Right ventricle myocardium superior (tissue), 1 donor: ENCODE results near the gene CAMK2D. TPM values are rescaled to one million over a fixed set of nuclear protein-coding genes. Genes with fewer than 3 reads are reported as not detected.
A peak's percentile ranks its signal among the peaks of the same experiment; 100 is the strongest.

Experiments
- ATAC-seq: fragments of 200-7000 bp; cut with Tn5 transposase; one replicate; pipeline ENCODE4 v1.9.1; 2020; ENCODE audit warnings: mild to moderate bottlenecking; ENCODE audit not compliant: poor library complexity
- DNase-seq: peaks from one replicate; pipeline ENCODE4 v3.0.0-alpha.2; 2020
- intact Hi-C: fragments of 100-400 bp; cut with DNase I; formaldehyde crosslinking; loops from one replicate; pipeline ENCODE4 v1.11.2; 2022
- total RNA-seq: library from RNA; stranded (reverse); fragmentation: NEBNext Ultra II Directional; extraction: Animal tissue kit (Norgen Biotek cat#: 25700); gene quantifications from one replicate; pipeline ENCODE4 v1.2.1, GENCODE V29; 2021
- donor health status: DM: no; HTN: yes; CAD: no; lungs with severe emphysema.

CAMK2D gene
- total RNA-seq, 1 donor from 2014 or later = 194 TPM

DNA sequence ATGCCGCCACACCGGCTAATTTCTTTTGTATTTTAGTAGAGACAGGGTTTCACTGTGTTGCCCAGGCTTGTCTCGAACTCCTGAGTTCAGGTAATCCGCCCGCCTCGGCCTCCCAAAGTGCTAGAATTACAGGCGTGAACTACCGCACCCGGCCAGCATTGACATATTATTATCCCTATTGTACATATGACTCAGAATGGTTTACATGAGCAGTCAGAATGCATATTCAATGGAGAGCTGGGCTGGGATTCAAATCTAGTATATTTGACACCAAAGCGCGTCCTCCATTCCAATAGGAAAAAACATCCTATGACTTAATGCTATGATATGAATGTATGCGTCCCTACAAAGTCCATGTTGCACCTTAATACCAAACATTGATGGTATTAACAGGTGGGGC is 281.4 kb downstream of the CAMK2D start:
- intact Hi-C loops = no loop called here
- no peak for DNase-seq
- ATAC-seq = no peak

DNA sequence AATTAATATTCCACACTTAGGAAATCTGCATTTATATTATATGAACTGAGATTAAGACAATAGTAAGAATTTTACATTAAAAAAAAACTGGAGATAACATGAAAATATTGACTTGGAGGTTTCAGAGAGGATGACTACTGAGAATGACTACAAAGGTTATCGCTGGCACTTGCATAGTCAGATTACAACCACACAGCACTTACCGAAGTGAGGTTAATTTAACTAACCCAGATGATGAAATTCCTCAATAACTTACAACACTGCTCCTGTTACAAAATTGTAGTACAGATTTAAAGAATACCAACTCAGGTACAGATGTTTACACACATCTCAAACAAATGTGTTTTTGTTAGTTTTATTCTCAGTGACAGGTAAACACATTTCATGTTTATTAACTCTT is 283.5 kb downstream of the CAMK2D start:
- no peak for ATAC-seq

DNA sequence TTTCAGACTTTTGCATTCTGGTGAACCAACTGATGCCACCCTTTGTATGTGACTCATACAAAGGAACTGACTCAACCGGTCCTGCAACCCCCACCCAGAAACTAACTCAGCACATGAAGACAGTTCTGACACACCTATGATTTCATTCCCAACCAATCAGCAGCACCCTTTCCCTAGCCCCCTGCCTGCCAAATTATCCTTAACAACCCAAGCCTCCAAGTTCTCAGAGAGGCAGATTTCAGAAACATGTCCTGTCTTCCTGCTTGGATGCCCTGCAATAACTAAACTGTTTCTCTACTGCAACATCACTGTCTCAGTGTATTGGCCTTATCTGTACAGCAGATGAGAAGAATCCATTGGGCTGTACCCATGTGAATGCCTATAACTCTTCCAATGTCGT is 284.7 kb downstream of the CAMK2D start:
- no peak for ATAC-seq
- DNase-seq = no peak
- intact Hi-C loops = no loop called here

More for the DNA sequence above, 283.5 kb downstream of the CAMK2D start:
- DNase-seq = no peak
- intact Hi-C loops = no loop called here

DNA sequence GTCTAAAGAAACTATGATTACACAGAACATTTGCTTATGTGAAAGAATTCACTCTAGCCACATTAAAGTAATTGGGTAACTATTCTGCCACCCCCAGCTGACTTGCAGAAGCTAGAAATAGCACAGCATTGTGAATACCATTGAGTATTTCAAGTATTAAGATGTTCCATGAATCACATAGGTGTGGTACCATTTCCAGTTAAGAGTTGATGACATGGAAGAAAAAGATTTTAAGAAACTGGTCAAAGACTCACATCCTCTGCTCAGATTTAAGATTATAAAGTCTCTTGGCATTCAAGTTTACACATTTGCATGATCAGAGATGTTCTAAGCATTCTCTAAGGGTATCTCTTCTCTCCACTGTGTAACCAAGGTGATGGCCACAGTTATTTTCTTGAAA is 287.5 kb downstream of the CAMK2D start:
- ATAC-seq (no peak), DNase-seq (no peak)
- intact Hi-C loops = loop anchor here (5.0 kb wide), 1 partner anchor 288 kb away; the partner anchor contains the start of gene CAMK2D

DNA sequence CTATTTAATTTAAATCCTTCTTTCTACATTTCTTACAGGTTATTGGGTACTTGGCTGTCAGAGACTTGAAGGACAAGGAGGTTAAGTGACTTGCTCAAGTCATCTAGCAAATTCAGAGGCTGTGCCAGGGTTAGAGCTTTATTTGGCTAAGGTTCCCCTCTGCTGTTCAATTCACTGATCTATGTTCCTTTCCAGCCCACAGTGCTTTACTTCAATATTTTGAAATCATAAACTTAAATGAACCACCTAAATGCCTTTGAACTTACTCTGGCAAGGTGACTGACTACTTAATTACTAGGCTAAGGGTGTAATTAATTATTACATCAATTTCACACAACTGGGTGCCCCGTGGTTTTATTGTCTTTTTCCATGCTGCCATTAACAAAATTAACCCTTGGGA is 288.7 kb downstream of the CAMK2D start:
- no peak for ATAC-seq
- intact Hi-C loops = loop anchor here (5.0 kb wide), 1 partner anchor 289 kb away; the partner anchor contains the start of gene CAMK2D
- no peak for DNase-seq

DNA sequence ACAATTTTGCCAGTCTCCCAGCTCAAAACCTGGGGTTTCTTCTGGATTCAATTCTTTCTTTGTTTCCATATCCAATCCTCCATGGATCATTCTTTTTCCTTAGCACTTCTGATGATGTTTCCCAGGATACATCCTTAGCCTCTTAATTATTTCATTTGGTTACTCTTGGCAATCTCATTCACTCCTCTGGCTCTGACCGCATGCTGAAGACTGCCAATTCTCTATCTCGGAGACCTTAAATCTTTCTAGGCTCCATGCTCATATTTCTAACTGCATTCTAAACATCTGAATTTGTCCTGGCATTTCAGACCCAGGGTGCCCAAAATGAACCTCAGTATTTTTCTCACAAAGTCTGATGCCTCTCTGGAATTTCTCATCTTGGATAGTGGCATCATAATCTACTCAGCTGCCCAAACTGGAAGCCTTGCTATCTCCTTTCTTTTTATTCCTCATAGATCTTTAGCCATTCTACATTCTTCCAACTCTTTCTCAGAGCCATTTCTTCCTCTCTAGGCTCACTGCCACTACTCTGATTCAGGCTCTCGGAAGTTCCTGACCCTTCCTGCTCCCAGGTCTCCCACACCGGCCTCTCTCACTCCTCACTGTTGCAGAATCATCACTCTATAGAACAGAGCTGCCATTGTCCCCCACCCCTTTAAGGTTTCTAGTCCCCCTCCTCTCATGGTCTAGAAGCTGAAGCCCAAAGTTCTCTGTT is 290.2 kb downstream of the CAMK2D start:
- DNase-seq (no peak), ATAC-seq (no peak)
- intact Hi-C loops = loop anchor here (5.0 kb wide), 1 partner anchor 291 kb away; the partner anchor contains the start of gene CAMK2D

DNA sequence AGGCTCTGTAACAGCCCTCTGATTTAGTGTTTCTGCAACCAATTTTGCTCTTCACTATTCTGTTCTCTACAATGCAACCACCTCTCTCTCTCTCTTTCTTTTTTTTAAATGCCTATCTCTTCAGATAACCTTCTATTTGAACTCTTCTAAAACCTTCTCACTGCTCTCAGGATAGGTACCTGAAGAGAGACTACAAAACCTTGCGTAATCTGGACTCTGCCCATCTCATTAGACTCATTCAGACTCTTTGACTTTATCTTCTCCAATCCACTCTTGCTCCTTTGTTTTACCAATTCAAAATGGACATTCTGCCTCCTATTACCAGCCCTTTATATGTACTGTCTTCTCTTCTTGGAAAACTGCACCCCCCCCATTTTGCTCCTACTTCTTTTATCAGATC is 291.6 kb downstream of the CAMK2D start:
- intact Hi-C loops = loop anchor here (5.0 kb wide), 1 partner anchor 292 kb away; the partner anchor contains the start of gene CAMK2D
- no peak for ATAC-seq

DNA sequence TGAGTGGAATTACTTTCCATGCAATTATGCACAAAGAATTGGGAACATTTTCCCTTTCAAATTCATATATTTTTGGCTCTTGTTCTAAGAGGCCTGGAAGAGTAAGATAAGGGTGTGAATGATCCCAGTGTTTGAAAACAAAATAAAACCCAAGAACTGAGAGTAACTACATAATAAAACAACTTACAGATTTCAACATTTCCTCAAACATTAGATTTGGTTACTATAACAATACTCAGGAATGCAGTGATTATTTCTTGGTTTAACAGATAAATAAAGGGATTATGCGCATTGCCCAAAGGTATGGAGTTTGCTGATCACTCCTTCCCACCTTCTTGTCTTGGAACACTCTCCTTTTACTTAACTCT is 292.5 kb downstream of the CAMK2D start:
- ATAC-seq = peak; percentile 2
- intact Hi-C loops = no loop called here
- DNase-seq = no peak

More for the DNA sequence above, 291.6 kb downstream of the CAMK2D start:
- no peak for DNase-seq

DNA sequence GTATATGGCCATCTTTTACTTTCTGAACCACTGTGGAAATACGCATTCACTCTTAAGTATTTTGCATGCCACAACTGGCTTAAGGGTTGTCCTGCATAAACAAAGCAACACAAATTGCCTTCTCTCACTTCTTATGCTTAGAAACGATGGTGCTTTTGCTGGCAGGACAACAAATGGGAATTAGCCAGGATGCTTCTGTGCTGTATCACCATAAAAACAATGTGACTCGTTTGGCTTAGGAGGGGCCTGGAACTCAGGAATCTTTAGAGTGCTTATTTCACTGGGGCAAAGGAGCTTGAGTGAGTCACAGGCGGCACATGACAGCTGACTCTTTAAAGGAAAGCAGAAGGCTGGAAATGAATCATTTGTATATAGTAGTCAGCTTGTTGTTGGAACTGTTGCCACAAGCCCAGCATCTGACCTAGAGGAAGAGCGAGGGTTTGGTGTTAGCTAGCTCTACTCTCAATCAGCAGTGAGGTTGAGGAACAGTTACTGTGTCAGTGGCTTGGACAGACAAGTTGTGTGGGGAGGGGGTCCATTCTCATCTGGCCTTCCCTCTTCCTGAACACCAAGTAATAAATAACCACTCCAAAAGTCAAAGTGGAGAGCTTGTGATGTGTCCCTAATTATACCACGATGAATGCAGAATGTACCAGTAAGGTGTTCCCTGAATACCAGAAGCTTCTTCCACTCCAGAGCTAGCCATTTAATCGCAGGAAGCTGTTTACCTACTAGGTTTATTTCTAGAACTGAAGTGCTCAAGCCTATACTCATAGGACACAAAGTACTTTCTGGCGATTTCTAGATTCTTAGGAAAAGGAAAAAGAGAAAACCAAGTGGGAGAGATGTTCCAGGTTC is 293.1 kb downstream of the CAMK2D start:
- DNase-seq (peak; percentile 67), ATAC-seq (peak; percentile 95)
- intact Hi-C loops = no loop called here

DNA sequence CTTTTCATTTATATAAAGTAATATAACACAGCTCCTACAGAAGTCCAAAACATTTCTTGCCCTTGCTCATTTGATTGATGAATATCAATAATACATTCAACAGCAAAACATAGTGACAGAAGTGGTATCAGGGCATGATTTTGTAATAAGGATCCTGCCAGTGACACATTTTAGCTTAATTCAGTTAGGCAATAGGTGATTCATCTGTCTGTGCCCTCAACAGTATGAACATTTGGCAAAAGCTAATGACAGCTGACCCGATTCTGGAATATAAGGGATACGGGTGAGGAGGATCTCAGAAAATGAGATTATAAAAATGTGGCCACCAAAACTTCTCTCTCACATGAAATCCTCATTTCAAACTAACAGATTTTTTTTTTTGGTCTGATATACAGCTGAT is 294.0 kb downstream of the CAMK2D start:
- DNase-seq (no peak), ATAC-seq (peak; percentile 57)
- intact Hi-C loops = no loop called here

DNA sequence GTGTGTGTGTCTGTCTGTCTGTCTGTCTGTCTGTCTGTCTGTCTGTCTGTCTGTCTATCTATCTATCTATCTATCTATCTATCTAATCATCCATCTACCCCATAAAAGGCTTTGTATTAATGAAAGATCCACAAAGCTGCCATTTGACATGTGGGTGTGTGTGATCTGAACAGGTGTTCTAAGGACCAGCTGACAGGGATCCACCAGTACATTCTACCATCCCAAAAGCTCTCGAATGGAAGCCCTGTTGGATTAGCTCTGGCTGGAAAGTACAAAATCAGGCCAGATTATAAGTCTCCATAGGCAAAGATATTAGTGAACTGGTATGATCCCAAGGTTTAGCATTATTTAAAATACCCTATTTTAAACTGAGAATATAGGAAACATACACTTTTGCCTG is 299.3 kb downstream of the CAMK2D start:
- DNase-seq (no peak), ATAC-seq (no peak)
- intact Hi-C loops = no loop called here

DNA sequence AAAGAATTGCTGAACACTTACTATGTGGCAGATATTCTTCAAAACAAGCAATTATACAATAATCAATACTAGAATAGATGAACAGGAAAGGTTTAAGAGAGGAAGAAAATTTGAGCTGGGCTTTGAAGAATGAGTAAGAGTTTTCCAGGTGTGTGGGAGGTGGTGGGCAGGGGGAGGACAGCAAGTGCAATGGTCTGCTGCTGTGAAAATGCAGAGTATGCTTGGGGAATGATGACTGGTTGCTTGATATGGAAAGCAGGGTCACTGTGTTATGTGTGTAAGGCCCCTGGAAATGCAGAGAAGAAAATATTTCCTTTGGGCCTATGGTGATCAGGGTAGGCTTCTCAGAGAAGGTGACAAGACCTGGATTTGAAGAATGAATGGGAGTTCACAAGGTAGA is 300.3 kb downstream of the CAMK2D start:
- DNase-seq = no peak
- intact Hi-C loops = no loop called here
- no peak for ATAC-seq

DNA sequence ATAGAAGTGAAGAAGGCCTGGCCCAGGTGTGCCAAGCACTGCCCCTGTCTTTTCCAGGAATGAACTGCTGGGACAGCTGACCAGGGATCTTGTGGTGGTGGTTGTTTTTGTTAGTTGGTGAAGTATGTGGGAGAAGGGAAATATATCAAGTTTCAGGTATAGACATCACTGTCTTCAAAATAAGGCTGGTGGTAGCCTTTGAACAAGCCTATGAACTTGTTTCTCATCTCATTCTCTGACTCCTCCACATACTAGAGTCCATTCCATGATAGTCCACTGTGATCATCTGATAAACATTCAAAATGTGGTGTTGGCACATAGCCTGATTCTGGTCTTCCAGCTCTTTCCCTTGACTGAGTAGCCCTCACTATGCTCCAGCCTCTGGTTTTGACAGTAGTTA is 303.7 kb downstream of the CAMK2D start:
- DNase-seq (no peak), ATAC-seq (no peak)
- intact Hi-C loops = no loop called here

DNA sequence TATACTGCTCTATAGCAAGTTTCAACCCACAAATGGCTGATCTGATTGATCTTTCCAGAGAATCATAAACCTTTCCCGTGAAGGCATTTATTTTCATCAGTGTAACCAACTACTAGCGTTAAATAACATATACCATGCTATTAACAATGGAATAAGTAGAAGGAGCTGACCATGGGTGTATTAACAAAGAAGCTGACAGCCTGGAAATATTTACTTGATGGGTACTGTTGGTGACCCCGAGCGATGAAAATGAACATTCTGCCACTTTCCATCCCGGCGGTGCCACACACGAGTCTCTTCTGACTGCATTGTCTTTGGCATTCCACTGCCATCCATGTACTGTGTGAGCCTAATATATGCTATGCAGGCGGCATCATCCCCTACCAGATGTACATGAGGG is 304.4 kb downstream of the CAMK2D start:
- DNase-seq (no peak), ATAC-seq (no peak)
- intact Hi-C loops = no loop called here

DNA sequence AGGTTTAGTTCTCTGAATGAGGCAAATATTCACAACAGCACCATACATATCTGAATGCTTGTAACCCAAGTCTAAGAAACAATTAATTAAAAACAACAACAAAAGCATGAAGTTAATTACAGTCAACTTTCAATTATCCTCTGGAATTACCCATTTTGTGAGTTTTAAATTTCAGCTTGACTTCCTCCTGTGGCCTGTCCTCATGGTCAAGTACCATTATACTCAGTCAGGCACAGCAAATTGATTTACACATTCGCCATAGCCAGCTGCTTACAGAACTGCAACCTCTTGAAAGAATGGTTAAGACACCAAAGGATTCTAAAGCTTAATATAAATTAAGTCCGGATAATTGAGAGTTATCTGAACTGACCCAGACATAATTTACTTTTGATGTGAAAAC is 306.5 kb downstream of the CAMK2D start:
- ATAC-seq (no peak), DNase-seq (no peak)
- intact Hi-C loops = no loop called here

DNA sequence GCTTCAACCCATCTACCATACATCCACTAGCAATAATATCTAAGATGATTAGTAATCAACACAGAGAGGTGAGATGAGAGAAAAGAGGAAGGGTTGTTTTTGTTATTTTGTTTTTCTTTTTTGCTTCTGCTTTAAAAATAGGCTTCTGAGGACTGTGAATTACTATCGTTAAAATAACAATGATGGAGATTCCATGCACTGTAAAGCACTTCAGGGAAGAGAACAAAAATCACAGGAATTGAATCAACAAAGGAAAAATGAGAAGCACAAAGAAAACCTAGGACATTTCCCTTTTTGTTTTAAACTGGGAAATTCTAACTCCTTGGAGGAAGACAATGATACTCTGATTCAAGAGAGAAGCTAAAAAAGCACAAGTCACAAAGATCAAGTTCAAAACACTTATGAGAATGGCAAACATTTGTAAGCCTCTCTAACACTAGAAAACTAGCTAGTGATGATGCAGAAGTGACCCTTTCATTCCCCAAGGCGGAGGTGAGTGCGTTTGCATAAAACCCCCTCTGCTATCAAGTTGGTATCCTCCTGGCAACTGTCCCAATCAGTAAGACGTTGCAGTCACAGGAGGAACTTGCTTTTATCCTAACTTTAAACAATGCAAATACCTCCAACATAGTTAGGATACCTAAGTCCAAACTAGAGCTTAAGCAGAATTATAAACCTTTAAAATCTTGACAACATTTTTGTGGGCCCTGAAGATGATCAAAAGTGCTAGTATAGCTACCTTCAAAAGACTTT is 308.5 kb downstream of the CAMK2D start:
- no peak for ATAC-seq

DNA sequence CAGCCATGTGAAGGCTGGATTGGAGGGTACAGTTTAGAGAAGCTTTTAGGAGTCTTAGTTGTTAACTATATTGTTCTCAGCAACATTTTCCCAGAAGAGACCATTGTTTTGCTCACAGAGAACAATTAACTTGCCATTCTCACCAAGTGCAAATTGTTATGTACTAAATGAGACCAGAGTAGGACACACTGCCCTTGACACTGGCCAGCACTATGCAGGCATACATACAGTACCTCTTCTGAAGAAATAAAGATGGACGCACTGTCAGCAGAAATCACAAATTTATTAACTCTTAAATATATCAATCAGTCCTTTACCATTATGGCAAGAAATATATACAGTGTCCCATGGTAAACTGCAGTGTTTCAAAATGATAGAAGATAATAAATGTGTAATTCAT is 309.4 kb downstream of the CAMK2D start:
- DNase-seq (no peak), ATAC-seq (peak; percentile 35)
- intact Hi-C loops = no loop called here

More for the DNA sequence above, 308.5 kb downstream of the CAMK2D start:
- no peak for DNase-seq
- intact Hi-C loops = no loop called here

DNA sequence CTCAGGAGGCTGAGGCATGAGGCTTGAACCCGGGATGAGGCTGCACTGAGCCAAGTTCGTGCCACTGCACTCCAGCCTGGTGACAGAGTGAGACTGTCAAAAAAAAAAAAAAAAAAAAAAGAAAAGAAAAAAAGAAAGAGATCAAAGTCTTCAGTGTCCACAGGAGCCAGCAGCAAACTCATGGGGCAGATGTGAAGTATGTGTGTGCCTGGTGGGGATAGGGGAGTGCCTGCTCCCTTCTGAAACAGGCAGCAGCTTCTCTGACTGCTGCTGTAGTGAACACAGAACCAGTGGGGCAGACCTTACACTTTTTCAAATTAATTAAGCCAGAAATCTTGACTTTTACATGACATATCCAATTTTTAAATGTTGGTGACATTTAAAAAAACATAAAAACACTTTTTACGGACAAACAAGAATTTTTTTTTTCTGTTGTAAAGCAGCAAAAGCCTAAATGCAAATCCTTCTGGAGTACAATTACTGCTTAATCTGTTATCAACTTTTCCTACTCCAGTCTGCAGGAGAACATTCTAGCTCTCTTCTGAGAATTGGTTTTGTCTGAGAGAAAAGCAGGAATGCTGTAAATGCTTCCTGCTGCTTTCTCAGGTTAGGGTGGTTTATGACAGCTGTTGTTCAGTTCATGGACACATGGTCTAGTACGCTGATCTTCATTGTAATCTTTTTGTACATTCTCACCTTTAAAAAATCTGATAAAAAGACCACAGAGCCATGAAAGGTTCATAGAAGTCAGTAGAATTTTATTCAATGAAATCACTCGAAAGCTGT is 311.1 kb downstream of the CAMK2D start:
- intact Hi-C loops = no loop called here
- DNase-seq (no peak), ATAC-seq (no peak)
